ENCODE data around the gene ERVW-1. TPM values are rescaled to one million over a fixed set of nuclear protein-coding genes. Genes with fewer than 3 reads are reported as not detected.

Gene ERVW-1
- total and polyA plus RNA-seq, 4 experiments from 2014 or later: 0.12 TPM; not detected in 3

- Histone ChIP-seq H3K27me3 (ENCODE audit: insufficient read depth, low read length) (no peaks in the 10 kb centered on the region), H3K4me3 (ENCODE audit: low read length in 2 of 2) (no peak overlapping the region), H3K4me1 (ENCODE audit: insufficient read depth, low read length) (no peaks in the 10 kb centered on the region), H3K36me3 (ENCODE audit: insufficient read depth, low read length) (peaks cover 25% of the 10 kb centered on the region), H3K27ac (ENCODE audit: low read depth, low read length) (no peak overlapping the region), H3K9me3 (ENCODE audit: control insufficient read depth in 1 of 2, low read length in 2 of 2) (no peaks in the 10 kb centered on the region)
- Mint-ChIP-seq H3K9me3 (no peaks in the 10 kb centered on the region), H3K27ac (peak overlapping the region in 1 of 7 donors; percentile 21), H3K4me3 (no peak overlapping the region), H3K4me1 (no peaks in the 10 kb centered on the region), H3K27me3 (no peaks in the 10 kb centered on the region), H3K36me3 (peaks cover 52 to 58% of the 10 kb centered on the region in 2 donors)
- CTCF ChIA-PET (ENCODE audit: partially characterized antibody): no interaction called here
- DNase-seq: no peak
- POLR2A ChIA-PET (ENCODE audit: partially characterized antibody): no interaction called here
- intact Hi-C loops (cut with micrococcal nuclease): no loop called here
Observed at GRCh38 chr7:92504563-92504962, 26.8 kb upstream of the ERVW-1 start.

- H3K36me3 ChIP-seq (ENCODE audit: insufficient read depth, low read length): peaks cover 32% of the 10 kb centered on the region
- no peak overlapping the region for H3K27ac ChIP-seq (ENCODE audit: low read depth, low read length)
- no peak overlapping the region for H3K4me3 ChIP-seq (ENCODE audit: low read length in 2 of 2)
- Mint-ChIP-seq H3K27me3 (no peaks in the 10 kb centered on the region), H3K9me3 (no peaks in the 10 kb centered on the region), H3K36me3 (peaks cover 54 to 61% of the 10 kb centered on the region in 2 donors), H3K4me1 (no peaks in the 10 kb centered on the region), H3K27ac (peak overlapping the region in 3 of 7 donors; percentile 39 to 53 (median 53)), H3K4me3 (no peak overlapping the region)
- no peaks in the 10 kb centered on the region for H3K4me1 ChIP-seq (ENCODE audit: insufficient read depth, low read length)
- no peaks in the 10 kb centered on the region for H3K27me3 ChIP-seq (ENCODE audit: insufficient read depth, low read length)
- intact Hi-C loops (cut with micrococcal nuclease): no loop called here
- ChIA-PET POLR2A (ENCODE audit: partially characterized antibody) (no interaction called here), CTCF (ENCODE audit: partially characterized antibody) (no interaction called here)
- H3K9me3 ChIP-seq (ENCODE audit: control insufficient read depth in 1 of 2, low read length in 2 of 2): no peaks in the 10 kb centered on the region
- DNase-seq: no peak
Observed at GRCh38 chr7:92503767-92504166, 26.0 kb upstream of the ERVW-1 start.

DNA sequence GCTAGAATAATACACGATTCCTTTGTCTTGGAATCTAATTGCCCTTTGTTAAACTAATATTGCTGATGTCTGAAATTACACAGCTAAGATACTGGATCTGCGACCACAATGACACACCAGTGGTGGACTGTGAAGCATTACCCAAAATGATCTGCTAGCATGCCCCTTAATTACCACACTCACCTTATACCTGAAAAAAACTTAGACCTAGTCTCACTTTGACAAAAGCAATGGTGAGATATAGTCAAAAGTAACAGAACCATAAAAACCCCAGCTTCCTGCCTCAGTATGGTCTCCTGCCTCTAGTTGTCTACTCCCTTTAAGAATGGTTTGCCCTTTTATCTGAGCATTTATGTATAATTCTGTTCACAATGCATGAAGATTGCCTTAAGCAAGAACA lies 20.8 kb upstream of the ERVW-1 start:
- no peaks in the 10 kb centered on the region for H3K27me3 Mint-ChIP-seq
- no peak overlapping the region for H3K27ac Mint-ChIP-seq
- intact Hi-C loops (cut with micrococcal nuclease): no loop called here
- Histone ChIP-seq H3K4me3 (ENCODE audit: low read length in 2 of 2) (no peak overlapping the region), H3K9me3 (ENCODE audit: control insufficient read depth in 1 of 2, low read length in 2 of 2) (no peaks in the 10 kb centered on the region), H3K27ac (ENCODE audit: low read depth, low read length) (no peak overlapping the region), H3K36me3 (ENCODE audit: insufficient read depth, low read length) (peaks cover 33% of the 10 kb centered on the region), H3K27me3 (ENCODE audit: insufficient read depth, low read length) (no peaks in the 10 kb centered on the region), H3K4me1 (ENCODE audit: insufficient read depth, low read length) (no peaks in the 10 kb centered on the region)
- H3K9me3 Mint-ChIP-seq: no peaks in the 10 kb centered on the region
- peaks cover 45 to 54% of the 10 kb centered on the region in 2 donors for H3K36me3 Mint-ChIP-seq
- no peak overlapping the region for H3K4me3 Mint-ChIP-seq
- POLR2A ChIA-PET (ENCODE audit: partially characterized antibody): no interaction called here
- CTCF ChIA-PET (ENCODE audit: partially characterized antibody): no interaction called here
- no peak for DNase-seq
- H3K4me1 Mint-ChIP-seq: no peaks in the 10 kb centered on the region

- no peak for DNase-seq
- no peaks in the 10 kb centered on the region for H3K9me3 Mint-ChIP-seq
- Histone ChIP-seq H3K36me3 (ENCODE audit: insufficient read depth, low read length) (peaks cover 24% of the 10 kb centered on the region), H3K27me3 (ENCODE audit: insufficient read depth, low read length) (no peaks in the 10 kb centered on the region), H3K9me3 (ENCODE audit: control insufficient read depth in 1 of 2, low read length in 2 of 2) (no peaks in the 10 kb centered on the region), H3K4me1 (ENCODE audit: insufficient read depth, low read length) (no peaks in the 10 kb centered on the region), H3K27ac (ENCODE audit: low read depth, low read length) (no peak overlapping the region), H3K4me3 (ENCODE audit: low read length in 2 of 2) (no peak overlapping the region)
- ChIA-PET POLR2A (ENCODE audit: partially characterized antibody) (no interaction called here), CTCF (ENCODE audit: partially characterized antibody) (no interaction called here)
- no peak overlapping the region for H3K27ac Mint-ChIP-seq
- H3K27me3 Mint-ChIP-seq: no peaks in the 10 kb centered on the region
- no peak overlapping the region for H3K4me3 Mint-ChIP-seq
- H3K36me3 Mint-ChIP-seq: peaks cover 48 to 56% of the 10 kb centered on the region in 2 donors
- H3K4me1 Mint-ChIP-seq: no peaks in the 10 kb centered on the region
- intact Hi-C loops (cut with micrococcal nuclease): no loop called here
Observed at GRCh38 chr7:92496876-92497275, 19.1 kb upstream of the ERVW-1 start.

DNA sequence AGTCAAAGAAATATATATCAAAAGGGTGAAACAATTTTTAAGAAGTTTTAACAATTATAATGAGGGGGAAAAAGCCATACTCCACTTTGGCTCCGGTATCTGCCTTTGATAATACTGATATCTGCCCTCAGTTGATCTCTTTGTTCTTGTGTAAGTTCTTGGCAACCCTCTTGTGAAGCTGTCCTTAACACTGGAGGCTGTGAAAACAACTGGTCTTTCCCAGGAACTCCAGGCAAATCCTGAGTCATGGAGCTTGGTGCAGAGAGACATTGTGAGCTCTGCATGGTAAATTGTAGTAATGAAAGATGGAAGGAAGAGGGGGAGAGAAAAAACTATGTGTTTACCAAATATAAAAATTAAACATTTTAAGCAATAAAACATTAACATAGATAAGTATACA lies 11.9 kb upstream of the ERVW-1 start:
- no peak overlapping the region for H3K27ac ChIP-seq (ENCODE audit: low read depth, low read length)
- H3K27me3 ChIP-seq (ENCODE audit: insufficient read depth, low read length): no peaks in the 10 kb centered on the region
- H3K27ac Mint-ChIP-seq: peak overlapping the region in 3 of 7 donors; percentile 19 to 89 (median 43)

DNA sequence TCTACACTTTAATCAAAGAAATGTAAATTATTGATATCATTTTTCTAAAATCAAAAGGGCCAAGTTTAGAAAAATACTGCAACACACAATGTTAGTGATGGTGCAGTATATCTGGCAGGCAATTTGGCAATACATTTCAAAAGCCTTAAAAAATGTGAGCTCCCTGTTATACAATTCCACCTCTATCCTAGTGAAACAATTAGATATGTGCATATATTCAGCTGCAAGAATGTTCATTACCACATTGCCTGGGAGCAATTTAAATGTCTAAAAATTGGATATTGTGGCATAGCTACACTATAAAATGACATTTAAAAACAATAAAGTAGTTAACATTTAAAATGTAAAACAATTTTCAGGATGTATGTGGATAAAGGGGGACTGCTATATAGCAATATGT lies 10.1 kb upstream of the ERVW-1 start:
- no peaks in the 10 kb centered on the region for H3K9me3 Mint-ChIP-seq
- POLR2A ChIA-PET (ENCODE audit: partially characterized antibody): no interaction called here
- H3K36me3 Mint-ChIP-seq: peaks cover 34 to 46% of the 10 kb centered on the region in 2 donors
- H3K9me3 ChIP-seq (ENCODE audit: control insufficient read depth in 1 of 2, low read length in 2 of 2): no peaks in the 10 kb centered on the region
- no peak overlapping the region for H3K27ac ChIP-seq (ENCODE audit: low read depth, low read length)
- H3K4me1 ChIP-seq (ENCODE audit: insufficient read depth, low read length): no peaks in the 10 kb centered on the region
- intact Hi-C loops (cut with micrococcal nuclease): no loop called here
- no peak overlapping the region for H3K4me3 Mint-ChIP-seq
- DNase-seq: no peak
- peaks cover 44% of the 10 kb centered on the region for H3K36me3 ChIP-seq (ENCODE audit: insufficient read depth, low read length)
- H3K4me3 ChIP-seq (ENCODE audit: low read length in 2 of 2): no peak overlapping the region
- no peaks in the 10 kb centered on the region for H3K27me3 ChIP-seq (ENCODE audit: insufficient read depth, low read length)
- no peaks in the 10 kb centered on the region for H3K27me3 Mint-ChIP-seq
- CTCF ChIA-PET (ENCODE audit: partially characterized antibody): no interaction called here
- H3K27ac Mint-ChIP-seq: no peak overlapping the region
- no peaks in the 10 kb centered on the region for H3K4me1 Mint-ChIP-seq

More for the DNA sequence above, 11.9 kb upstream of the ERVW-1 start:
- Mint-ChIP-seq H3K4me3 (no peak overlapping the region), H3K36me3 (peaks cover 41 to 55% of the 10 kb centered on the region in 2 donors), H3K4me1 (no peaks in the 10 kb centered on the region), H3K9me3 (no peaks in the 10 kb centered on the region), H3K27me3 (no peaks in the 10 kb centered on the region)
- H3K4me1 ChIP-seq (ENCODE audit: insufficient read depth, low read length): no peaks in the 10 kb centered on the region
- no peak overlapping the region for H3K4me3 ChIP-seq (ENCODE audit: low read length in 2 of 2)
- DNase-seq: no peak
- intact Hi-C loops (cut with micrococcal nuclease): no loop called here
- POLR2A ChIA-PET (ENCODE audit: partially characterized antibody): no interaction called here
- H3K9me3 ChIP-seq (ENCODE audit: control insufficient read depth in 1 of 2, low read length in 2 of 2): no peaks in the 10 kb centered on the region
- CTCF ChIA-PET (ENCODE audit: partially characterized antibody): interaction anchor here (0.8 to 1.5 kb wide), 4 partner anchors 28 to 51 kb away, joined by 3 to 6 read pairs (median 3); partner anchors contain the start of gene GATAD1
- H3K36me3 ChIP-seq (ENCODE audit: insufficient read depth, low read length): peaks cover 44% of the 10 kb centered on the region

DNA sequence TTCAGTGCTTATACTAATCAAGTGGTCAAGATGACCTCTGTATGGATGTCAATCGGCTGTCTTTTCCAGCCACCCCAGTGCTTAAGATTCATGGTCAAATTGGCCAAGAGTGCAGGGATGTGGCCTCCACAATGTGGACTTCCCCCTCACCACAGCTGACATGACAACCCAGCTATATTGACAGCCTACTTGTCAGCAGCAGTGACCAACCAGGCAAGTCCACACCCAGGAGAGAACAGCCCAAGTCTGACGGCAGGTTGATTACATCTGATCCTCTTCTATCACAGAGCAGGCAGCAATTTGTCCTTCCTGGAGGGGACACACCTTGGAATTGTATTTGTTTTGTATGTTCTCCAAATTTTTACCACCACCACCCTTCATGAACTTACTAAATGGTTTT lies 8.2 kb upstream of the ERVW-1 start:
- no peaks in the 10 kb centered on the region for H3K27me3 ChIP-seq (ENCODE audit: insufficient read depth, low read length)
- H3K27ac Mint-ChIP-seq: peak overlapping the region in 3 of 7 donors; percentile 48 to 49 (median 49)
- no peak overlapping the region for H3K4me3 Mint-ChIP-seq
- POLR2A ChIA-PET (ENCODE audit: partially characterized antibody): no interaction called here
- no peaks in the 10 kb centered on the region for H3K9me3 Mint-ChIP-seq
- H3K9me3 ChIP-seq (ENCODE audit: control insufficient read depth in 1 of 2, low read length in 2 of 2): no peaks in the 10 kb centered on the region
- no peak overlapping the region for H3K4me3 ChIP-seq (ENCODE audit: low read length in 2 of 2)
- H3K4me1 Mint-ChIP-seq: no peaks in the 10 kb centered on the region
- H3K4me1 ChIP-seq (ENCODE audit: insufficient read depth, low read length): no peaks in the 10 kb centered on the region
- H3K27ac ChIP-seq (ENCODE audit: low read depth, low read length): no peak overlapping the region
- CTCF ChIA-PET (ENCODE audit: partially characterized antibody): no interaction called here
- H3K36me3 ChIP-seq (ENCODE audit: insufficient read depth, low read length): peaks cover 36% of the 10 kb centered on the region
- H3K27me3 Mint-ChIP-seq: no peaks in the 10 kb centered on the region
- H3K36me3 Mint-ChIP-seq: peaks cover 27 to 29% of the 10 kb centered on the region in 2 donors
- intact Hi-C loops (cut with micrococcal nuclease): no loop called here
- no peak for DNase-seq

All from CD4-positive, alpha-beta memory T cell (primary cell).